Natural killer cell (primary cell): ENCODE results near the gene PLPP1. TPM values are rescaled to one million over a fixed set of nuclear protein-coding genes. Genes with fewer than 3 reads are reported as not detected.
A peak's percentile ranks its signal among the peaks of the same experiment; 100 is the strongest.
"Not testable (repeated sequence)": the region's sequence is repeated elsewhere in the genome, so short reads cannot be mapped to it uniquely, and the experiment has no call there.

ENCODE experiments used
- ATAC-seq, 3 donors: fragments of 150-1000 bp in 2 of 3; fragments of 200-7000 bp in 1 of 3; cut with Tn5 transposase; 1 replicate in 1 of 3; 2 replicates in 2 of 3; pipeline ENCODE4 v1.10.0; 2021; ENCODE audit warnings: mild to moderate bottlenecking in 2 of 3, moderate library complexity in 2 of 3
- DNase-seq, 2 donors: peaks; one replicate each; pipeline versions ENCODE4 v3.0.0 to v3.0.0-alpha.2; 2013 to 2021; ENCODE audit warnings: mixed read lengths in 1 of 2
- H3K27ac ChIP-seq: one replicate; pipeline ENCODE4 v1.5.1; 2013; ENCODE audit warnings: mild to moderate bottlenecking, low read length
- H3K27me3 ChIP-seq: one replicate; pipeline ENCODE4 v1.6.1; 2013; ENCODE audit warnings: low read length; ENCODE audit not compliant: control insufficient read depth, insufficient read depth
- H3K36me3 ChIP-seq: one replicate; pipeline ENCODE4 v1.6.1; 2013; ENCODE audit warnings: low read length; ENCODE audit not compliant: control insufficient read depth, insufficient read depth
- H3K4me1 ChIP-seq: one replicate; pipeline ENCODE4 v1.6.1; 2013; ENCODE audit warnings: low read length; ENCODE audit not compliant: control insufficient read depth, insufficient read depth
- H3K4me3 ChIP-seq: one replicate; pipeline ENCODE4 v1.5.1; 2013; ENCODE audit warnings: low read length
- H3K9me3 ChIP-seq: one replicate; pipeline ENCODE4 v1.6.1; 2013; ENCODE audit warnings: low read length; ENCODE audit not compliant: control insufficient read depth, insufficient read depth
- H3K27ac Mint-ChIP-seq, 2 donors: one replicate each; pipeline ENCODE4 v1.8.0; 2022; ENCODE audit warnings: mild to moderate bottlenecking in 2 of 2, mixed read lengths in 2 of 2, moderate library complexity in 1 of 2
- H3K27me3 Mint-ChIP-seq, 2 donors: one replicate each; pipeline ENCODE4 v1.8.0; 2022; ENCODE audit warnings: low read depth in 2 of 2, mixed read lengths in 2 of 2
- H3K36me3 Mint-ChIP-seq: one replicate; pipeline ENCODE4 v1.8.0; 2022; ENCODE audit warnings: mixed read lengths
- H3K4me1 Mint-ChIP-seq, 2 donors: one replicate each; pipeline ENCODE4 v1.8.0; 2022; ENCODE audit warnings: mixed read lengths in 2 of 2
- H3K4me3 Mint-ChIP-seq: one replicate; pipeline ENCODE4 v1.8.0; 2022; ENCODE audit warnings: mild to moderate bottlenecking, moderate library complexity, mixed read lengths
- H3K9me3 Mint-ChIP-seq, 2 donors: one replicate each; pipeline ENCODE4 v1.8.0; 2022; ENCODE audit warnings: mixed read lengths in 2 of 2
- CTCF ChIP-seq: fragments of 200-600 bp; IDR thresholded peaks from one replicate; pipeline ENCODE4 v1.8.0; 2022; ENCODE audit warnings: antibody characterized with exemption
- whole genome bisulfite sequencing: methylation state at CpG from one replicate; pipeline ENCODE4 v1.1.7; 2013; ENCODE audit warnings: missing lambda C conversion rate; ENCODE audit not compliant: insufficient coverage; 5-methylcytosine and 5-hydroxymethylcytosine counted together
- intact Hi-C: fragments of 100-400 bp; cut with micrococcal nuclease; formaldehyde crosslinking; loops from one replicate; pipeline ENCODE4 v1.14.2; 2022
- total RNA-seq, 4 donors: library from RNA; stranded (reverse); fragments of 120-200 nt in 1 of 4; gene quantifications; one replicate each; pipeline versions ENCODE4 v1.2.3 to v1.2.4, GENCODE V29; 2013 to 2022

PLPP1 gene
- total RNA-seq, 3 donors from 2014 or later (not counting 1 experiment from before 2014, with no cell fraction given): 3.3 to 5.5 (median 4.2) TPM

DNA sequence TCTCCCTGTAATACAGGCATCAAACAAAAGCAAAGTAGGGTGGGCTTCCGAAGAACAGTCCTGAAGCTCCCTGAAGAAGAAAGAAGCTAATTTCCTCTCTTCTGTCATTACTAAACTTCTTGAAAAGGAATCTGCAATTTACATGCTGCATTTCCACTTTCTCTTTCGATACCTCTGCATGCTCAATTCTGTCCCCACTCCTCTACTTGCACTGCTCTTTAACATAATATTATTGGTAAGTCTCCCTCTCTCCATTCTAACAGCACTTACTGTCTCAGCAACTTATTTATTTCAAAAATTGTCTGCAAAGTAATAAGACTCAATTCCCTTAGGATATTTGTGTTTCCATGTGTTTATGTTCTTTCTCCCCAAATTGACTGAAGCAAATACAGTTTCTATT, 3.9 kb upstream of the PLPP1 start:
- H3K36me3 Mint-ChIP-seq: no peaks in the 10 kb centered on the region
- WGBS: 37% methylated on average over 2 of the region's 2 CpGs
- H3K4me1 Mint-ChIP-seq: peaks cover 5 to 13% of the 10 kb centered on the region in 2 donors
- Histone ChIP-seq H3K4me1 (peaks cover 11% of the 10 kb centered on the region), H3K9me3 (no peaks in the 10 kb centered on the region), H3K4me3 (no peak overlapping the region), H3K27ac (no peak overlapping the region), H3K27me3 (no peaks in the 10 kb centered on the region), H3K36me3 (no peaks in the 10 kb centered on the region)
- TF ChIP-seq CTCF: no peak
- ATAC-seq: no peak
- intact Hi-C loops: loop anchor here (10.0 kb wide), 4 partner anchors 364 to 1224 kb away; partner anchors contain the start of genes ARL15, CDC20B and IL6ST
- H3K27me3 Mint-ChIP-seq: peaks cover 0 to 6% of the 10 kb centered on the region in 2 donors
- H3K4me3 Mint-ChIP-seq: no peak overlapping the region
- no peak overlapping the region for H3K27ac Mint-ChIP-seq
- no peaks in the 10 kb centered on the region for H3K9me3 Mint-ChIP-seq
- peak in 1 of 2 donors; percentile 41 for DNase-seq

DNA sequence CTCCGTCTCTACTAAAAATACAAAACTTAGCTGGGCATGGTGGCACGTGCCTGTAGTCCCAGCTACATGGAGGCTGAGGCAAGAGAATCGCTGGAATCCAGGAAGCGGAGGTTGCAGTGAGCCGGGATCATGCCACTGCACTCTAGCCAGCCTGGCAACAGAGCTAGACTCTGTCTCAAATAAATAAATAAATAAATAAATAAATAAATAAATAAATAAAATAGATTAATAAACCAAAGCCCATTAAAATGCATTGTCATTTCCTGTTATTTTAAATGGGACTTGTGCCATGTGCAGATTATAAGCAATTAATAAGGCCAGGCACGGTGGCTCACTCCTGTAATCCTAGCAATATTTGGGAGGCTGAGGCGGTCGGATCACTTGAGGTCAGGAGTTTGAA, 2.6 kb upstream of the PLPP1 start:
- not testable (repeated sequence) for H3K36me3 Mint-ChIP-seq, H3K27me3 ChIP-seq, H3K4me3 ChIP-seq, H3K4me3 Mint-ChIP-seq, H3K36me3 ChIP-seq, DNase-seq, H3K27me3 Mint-ChIP-seq, ATAC-seq, H3K27ac ChIP-seq, H3K9me3 Mint-ChIP-seq, H3K27ac Mint-ChIP-seq, H3K9me3 ChIP-seq
- peaks cover 12% of the 10 kb centered on the region for H3K4me1 ChIP-seq
- 96% methylated on average over 8 of the region's 8 CpGs for WGBS
- intact Hi-C loops: loop anchor here (10.0 kb wide), 4 partner anchors 363 to 1223 kb away; partner anchors contain the start of genes ARL15, CDC20B and IL6ST
- H3K4me1 Mint-ChIP-seq: peaks cover 8 to 17% of the 10 kb centered on the region in 2 donors

DNA sequence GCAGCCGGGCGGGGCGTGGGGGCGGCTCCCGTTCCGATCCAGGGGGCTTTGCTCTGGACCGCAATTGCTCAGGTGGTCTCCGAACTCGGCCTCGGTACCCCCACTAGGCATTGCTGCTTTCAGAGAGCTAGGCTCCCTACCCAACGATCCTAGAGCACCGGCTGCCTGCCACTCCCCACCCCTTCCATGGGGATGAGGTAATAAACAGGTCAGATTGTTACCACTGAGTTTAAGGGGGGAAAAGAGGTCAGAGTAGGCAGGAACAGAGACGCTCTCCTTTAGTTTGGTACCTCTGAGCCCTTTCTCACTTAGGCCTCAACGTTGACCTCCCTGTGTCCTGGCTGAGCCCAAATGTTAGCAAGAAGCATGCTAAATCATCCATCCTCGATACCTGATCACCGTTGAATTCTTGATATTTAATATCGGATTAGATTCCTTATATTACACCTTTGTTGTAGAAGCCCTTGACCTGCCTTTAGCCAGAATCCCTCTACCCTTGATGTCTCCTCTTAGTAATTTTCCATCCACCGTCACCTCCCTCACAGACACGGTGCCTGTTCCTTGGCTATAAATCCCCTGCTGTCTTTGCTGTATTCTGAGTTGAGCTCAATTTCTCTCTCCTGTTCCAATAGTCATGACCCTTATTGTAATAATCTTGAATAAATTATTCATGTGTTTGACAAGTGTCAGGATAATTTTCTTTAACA, 588 bp upstream of the PLPP1 start:
- Histone ChIP-seq H3K4me1 (peaks cover 12% of the 10 kb centered on the region), H3K27ac (peak overlapping the region; percentile 78), H3K4me3 (peak overlapping the region; percentile 81), H3K9me3 (no peaks in the 10 kb centered on the region), H3K27me3 (no peaks in the 10 kb centered on the region), H3K36me3 (no peaks in the 10 kb centered on the region)
- peaks cover 8 to 17% of the 10 kb centered on the region in 2 donors for H3K4me1 Mint-ChIP-seq
- no peaks in the 10 kb centered on the region for H3K36me3 Mint-ChIP-seq
- H3K9me3 Mint-ChIP-seq: no peaks in the 10 kb centered on the region
- ATAC-seq (peak in 1 of 3 donors; percentile 2), DNase-seq (no peak)
- TF ChIP-seq CTCF: no peak
- intact Hi-C loops: loop anchor here (10.0 kb wide), 4 partner anchors 361 to 1221 kb away; partner anchors contain the start of genes ARL15, CDC20B and IL6ST
- H3K27me3 Mint-ChIP-seq: peaks cover 0 to 5% of the 10 kb centered on the region in 2 donors
- peak overlapping the region; percentile 78 for H3K4me3 Mint-ChIP-seq
- peak overlapping the region; percentile 58 to 90 for H3K27ac Mint-ChIP-seq
- 27% methylated on average over 17 of the region's 19 CpGs for WGBS
